HEK293 (cell line): Measurements from ENCODE around the gene ZCCHC2.
A peak's percentile ranks its signal among the peaks of the same experiment; 100 is the strongest.

Experiments used
- CTCF ChIA-PET: fragments of 350-600 bp; formaldehyde crosslinking; extraction: SDS; loops from one replicate; lab custom pipeline; 2021; ENCODE audit warnings: antibody characterized with exemption; lab: Yijun Ruan, JAX
- POLR2A ChIA-PET: fragments of 300-600 bp; formaldehyde crosslinking; extraction: SDS; loops from one replicate; lab custom pipeline; 2020; ENCODE audit warnings: antibody characterized with exemption, inconsistent platforms; lab: Yijun Ruan, JAX
- H3K27ac ChIP-seq: fragments of 200-500 bp; sonication (Bioruptor generic); 2 replicates; pipeline ENCODE4 v1.5.1; 2014; ENCODE audit warnings: low read depth, low read length, control low read depth, inconsistent platforms; ENCODE audit errors: extremely low read depth
- H3K36me3 ChIP-seq, 2 experiments: fragments of 200-500 bp in 1 of 2; sonication (Bioruptor generic) in 1 of 2; 1 replicate in 1 of 2; 2 replicates in 1 of 2; pipeline ENCODE4 v1.5.1; 2014 to 2017; ENCODE audit warnings: inconsistent platforms in 2 of 2, low read length in 2 of 2; ENCODE audit not compliant: control insufficient read depth in 2 of 2, insufficient read depth in 1 of 2
- H3K4me1 ChIP-seq: fragments of 200-500 bp; sonication (Bioruptor generic); 2 replicates; pipeline ENCODE4 v1.5.1; 2014; ENCODE audit warnings: mild to moderate bottlenecking, low read length, inconsistent platforms; ENCODE audit not compliant: control insufficient read depth, insufficient read depth
- H3K4me3 ChIP-seq: 2 replicates; pipeline ENCODE4 v1.5.1; 2011; ENCODE audit warnings: low read depth, mild to moderate bottlenecking, control low read depth, low read length, moderate library complexity
- H3K9me3 ChIP-seq: fragments of 200-500 bp; sonication (Bioruptor generic); 2 replicates; pipeline ENCODE4 v1.5.1; 2014; ENCODE audit warnings: low read depth, low read length, inconsistent platforms; ENCODE audit not compliant: control insufficient read depth, insufficient read depth
- BCL11B ChIP-seq: fragments of 450-650 bp; formaldehyde crosslinking; IDR thresholded peaks from 2 replicates; pipeline ENCODE4 v1.5.1; 2016; ENCODE audit warnings: low read depth, missing biosample characterization, missing genetic modification characterization
- ELK4 ChIP-seq: IDR thresholded peaks from 2 replicates; pipeline ENCODE4 v1.6.1; 2011; ENCODE audit warnings: mild to moderate bottlenecking, low read depth, low read length, borderline replicate concordance
- HOXC10 ChIP-seq: sonication (generic); formaldehyde crosslinking; IDR thresholded peaks from 2 replicates; pipeline ENCODE4 v1.8.1; 2023; ENCODE audit warnings: mild to moderate bottlenecking, missing genetic modification reagents
- KLF9 ChIP-seq: fragments of 450-650 bp; formaldehyde crosslinking; IDR thresholded peaks from 2 replicates; pipeline ENCODE4 v1.5.1; 2016; ENCODE audit warnings: missing biosample characterization, missing genetic modification characterization, low read depth
- OSR2 ChIP-seq: fragments of 450-650 bp; formaldehyde crosslinking; IDR thresholded peaks from 2 replicates; pipeline ENCODE4 v1.5.1; 2016; ENCODE audit warnings: missing biosample characterization, missing genetic modification characterization
- SCRT2 ChIP-seq: fragments of 450-650 bp; formaldehyde crosslinking; IDR thresholded peaks from 2 replicates; pipeline ENCODE4 v1.5.1; 2016; ENCODE audit warnings: missing biosample characterization, missing genetic modification characterization
- WT1 ChIP-seq: fragments of 450-650 bp; formaldehyde crosslinking; IDR thresholded peaks from 2 replicates; pipeline ENCODE4 v1.5.1; 2016; ENCODE audit warnings: missing biosample characterization, missing genetic modification characterization
- ZBTB17 ChIP-seq: fragments of 450-650 bp; formaldehyde crosslinking; IDR thresholded peaks from 2 replicates; pipeline ENCODE4 v1.5.1; 2016; ENCODE audit warnings: missing biosample characterization, missing genetic modification characterization
- ZEB2 ChIP-seq: fragments of 450-650 bp; formaldehyde crosslinking; IDR thresholded peaks from 2 replicates; pipeline ENCODE4 v1.5.1; 2016; ENCODE audit warnings: missing biosample characterization, missing genetic modification characterization
- ZFHX2 ChIP-seq: fragments of 450-650 bp; formaldehyde crosslinking; conservative IDR thresholded peaks from 2 replicates; pipeline ENCODE4 v1.5.1; 2016; ENCODE audit warnings: missing biosample characterization, missing genetic modification characterization
- ZFP69B ChIP-seq: fragments of 450-650 bp; formaldehyde crosslinking; IDR thresholded peaks from 2 replicates; pipeline ENCODE4 v1.5.1; 2016; ENCODE audit warnings: missing biosample characterization, missing genetic modification characterization
- ZNF175 ChIP-seq: fragments of 450-650 bp; formaldehyde crosslinking; IDR thresholded peaks from 2 replicates; pipeline ENCODE4 v1.5.1; 2016; ENCODE audit warnings: missing biosample characterization, missing genetic modification characterization
- ZNF202 ChIP-seq: fragments of 450-650 bp; formaldehyde crosslinking; IDR thresholded peaks from 2 replicates; pipeline ENCODE4 v1.5.1; 2016; ENCODE audit warnings: missing biosample characterization, missing genetic modification characterization, borderline replicate concordance
- ZNF239 ChIP-seq: fragments of 450-650 bp; formaldehyde crosslinking; IDR thresholded peaks from 2 replicates; pipeline ENCODE4 v1.5.1; 2016; ENCODE audit warnings: missing biosample characterization, missing genetic modification characterization
- ZNF404 ChIP-seq: fragments of 450-650 bp; formaldehyde crosslinking; IDR thresholded peaks from 2 replicates; pipeline ENCODE4 v1.5.1; 2017; ENCODE audit warnings: missing biosample characterization, missing genetic modification characterization
- ZNF423 ChIP-seq: fragments of 450-650 bp; formaldehyde crosslinking; IDR thresholded peaks from 2 replicates; pipeline ENCODE4 v1.5.1; 2016; ENCODE audit warnings: missing biosample characterization, missing genetic modification characterization
- ZNF433 ChIP-seq: fragments of 450-650 bp; formaldehyde crosslinking; IDR thresholded peaks from 2 replicates; pipeline ENCODE4 v1.5.1; 2016; ENCODE audit warnings: missing biosample characterization, missing genetic modification characterization, low read depth
- ZNF548 ChIP-seq: fragments of 450-650 bp; formaldehyde crosslinking; IDR thresholded peaks from 2 replicates; pipeline ENCODE4 v1.5.1; 2016; ENCODE audit warnings: missing biosample characterization, missing genetic modification characterization
- ZNF585B ChIP-seq: fragments of 450-650 bp; formaldehyde crosslinking; IDR thresholded peaks from 2 replicates; pipeline ENCODE4 v1.5.1; 2016; ENCODE audit warnings: missing biosample characterization, missing genetic modification characterization
- ZNF677 ChIP-seq: fragments of 450-650 bp; IDR thresholded peaks from 2 replicates; pipeline ENCODE4 v1.5.0; 2018; ENCODE audit warnings: missing biosample characterization, mild to moderate bottlenecking, missing genetic modification characterization, moderate library complexity
- ZSCAN16 ChIP-seq: fragments of 450-650 bp; formaldehyde crosslinking; IDR thresholded peaks from 2 replicates; pipeline ENCODE4 v1.5.1; 2016; ENCODE audit warnings: missing biosample characterization, missing genetic modification characterization
- ZSCAN23 ChIP-seq: fragments of 450-650 bp; formaldehyde crosslinking; IDR thresholded peaks from 2 replicates; pipeline ENCODE4 v1.5.1; 2016; ENCODE audit warnings: missing biosample characterization, missing genetic modification characterization
- ZSCAN30 ChIP-seq: fragments of 450-650 bp; IDR thresholded peaks from 2 replicates; pipeline ENCODE4 v1.5.1; 2018; ENCODE audit warnings: missing biosample characterization, mild to moderate bottlenecking, missing genetic modification characterization, moderate library complexity
- TF ChIP-seq, protein P1 (sequence below): fragments of 450-650 bp; formaldehyde crosslinking; IDR thresholded peaks from 2 replicates; pipeline ENCODE4 v1.5.1; 2016; ENCODE audit warnings: missing biosample characterization, missing genetic modification characterization, borderline replicate concordance
- TF ChIP-seq, protein P2 (sequence below): fragments of 450-650 bp; formaldehyde crosslinking; conservative IDR thresholded peaks from 2 replicates; pipeline ENCODE4 v1.5.1; 2016; ENCODE audit warnings: low read depth, missing biosample characterization, missing genetic modification characterization
- TF ChIP-seq, protein P3 (sequence below): fragments of 450-650 bp; formaldehyde crosslinking; IDR thresholded peaks from 2 replicates; pipeline ENCODE4 v1.5.1; 2016; ENCODE audit warnings: missing biosample characterization, missing genetic modification characterization

ZCCHC2 gene

DNA sequence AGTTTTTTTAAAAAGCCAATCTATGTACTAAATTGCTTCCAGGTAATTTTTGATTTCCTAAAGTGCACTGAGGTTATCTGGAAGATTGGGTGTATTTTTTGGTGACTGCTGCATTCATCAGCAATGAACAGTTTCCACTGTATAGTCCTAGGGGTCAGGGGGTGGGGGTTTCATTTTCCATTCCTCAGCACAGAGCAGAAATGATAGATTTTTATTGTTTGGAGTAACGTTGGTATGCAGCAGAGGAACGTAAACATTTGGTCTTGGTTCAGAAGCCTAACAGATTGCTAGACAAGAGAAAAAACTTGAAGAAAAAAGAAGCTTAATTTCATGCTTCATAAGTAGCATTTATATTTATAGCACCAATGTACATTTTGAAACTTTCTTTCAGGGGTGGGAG is 54.9 kb downstream of the ZCCHC2 start:
- Histone ChIP-seq H3K4me1 (peaks cover 9% of the 10 kb centered on the region), H3K9me3 (no peaks in the 10 kb centered on the region), H3K4me3 (no peak overlapping the region), H3K27ac (no peak overlapping the region), H3K36me3 (peaks cover 10 to 24% of the 10 kb centered on the region in 2 experiments)
- TF ChIP-seq ZNF677 (tag by site-specific recombination) (no peak), ZFHX2 (tag by site-specific recombination) (no peak), ZBTB17 (tag by site-specific recombination) (no peak)
- POLR2A ChIA-PET, result interaction anchor here (1.3 kb wide), 1 partner anchor 55 kb away, joined by 3 read pairs; the partner anchor contains the start of gene ZCCHC2
- CTCF ChIA-PET, result interaction anchor here (0.6 to 2.6 kb wide), 3 partner anchors 9 to 152 kb away, joined by 4 to 16 read pairs (median 11); no protein-coding TSS in a partner anchor

DNA sequence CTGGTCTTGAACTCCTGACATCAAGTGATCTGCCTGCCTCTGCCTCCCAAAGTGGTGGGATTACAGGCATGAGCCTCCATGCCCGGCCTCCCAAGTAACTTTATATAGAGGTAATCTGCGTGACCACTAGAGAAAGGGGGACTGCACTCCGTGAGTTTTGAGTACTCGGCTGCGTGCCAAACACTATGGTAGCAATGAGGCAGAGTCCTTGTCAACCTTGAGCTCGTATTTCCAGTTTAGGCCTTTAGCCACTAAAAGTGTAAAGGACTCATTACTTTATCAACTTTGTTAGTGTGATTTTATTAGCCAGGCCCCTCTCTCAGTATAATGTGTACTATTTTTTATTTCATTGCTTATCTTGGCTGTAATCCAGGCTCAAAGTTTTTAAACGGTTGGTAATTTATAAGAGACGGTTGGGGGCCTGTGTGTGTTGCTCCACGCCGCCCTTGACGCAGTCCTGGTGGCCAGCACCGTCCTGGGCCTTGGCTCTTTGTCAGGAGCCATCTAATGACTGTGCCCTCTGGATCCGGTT is 56.2 kb downstream of the ZCCHC2 start:
- Histone ChIP-seq H3K9me3 (no peaks in the 10 kb centered on the region), H3K36me3 (peaks cover 7 to 20% of the 10 kb centered on the region in 2 experiments), H3K4me3 (no peak overlapping the region), H3K4me1 (peaks cover 12% of the 10 kb centered on the region), H3K27ac (peak overlapping the region; percentile 57; the same call in 1 of the 2 replicates)
- POLR2A ChIA-PET, result interaction anchor here (0.7 to 1.3 kb wide), 3 partner anchors 12 to 153 kb away, joined by 3 read pairs; partner anchors contain the start of gene ZCCHC2
- CTCF ChIA-PET, result interaction anchor here (0.7 to 2.6 kb wide), 3 partner anchors 7 to 233 kb away, joined by 3 to 16 read pairs (median 11); no protein-coding TSS in a partner anchor
- TF ChIP-seq, protein P1, sequence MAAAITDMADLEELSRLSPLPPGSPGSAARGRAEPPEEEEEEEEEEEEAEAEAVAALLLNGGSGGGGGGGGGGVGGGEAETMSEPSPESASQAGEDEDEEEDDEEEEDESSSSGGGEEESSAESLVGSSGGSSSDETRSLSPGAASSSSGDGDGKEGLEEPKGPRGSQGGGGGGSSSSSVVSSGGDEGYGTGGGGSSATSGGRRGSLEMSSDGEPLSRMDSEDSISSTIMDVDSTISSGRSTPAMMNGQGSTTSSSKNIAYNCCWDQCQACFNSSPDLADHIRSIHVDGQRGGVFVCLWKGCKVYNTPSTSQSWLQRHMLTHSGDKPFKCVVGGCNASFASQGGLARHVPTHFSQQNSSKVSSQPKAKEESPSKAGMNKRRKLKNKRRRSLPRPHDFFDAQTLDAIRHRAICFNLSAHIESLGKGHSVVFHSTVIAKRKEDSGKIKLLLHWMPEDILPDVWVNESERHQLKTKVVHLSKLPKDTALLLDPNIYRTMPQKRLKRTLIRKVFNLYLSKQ (tag by site-specific recombination), result no peak
- TF ChIP-seq ZSCAN16 (no peak), ZNF548 (no peak), KLF9 (tag by site-specific recombination) (no peak), SCRT2 (tag by site-specific recombination) (no peak), BCL11B (tag by site-specific recombination) (no peak), ZEB2 (tag by site-specific recombination) (no peak), ZNF423 (no peak), HOXC10 (CRISPR knock-in tag) (no peak), ZNF404 (tag by site-specific recombination) (no peak), ZNF585B (tag by site-specific recombination) (no peak), ELK4 (no peak), ZSCAN23 (tag by site-specific recombination) (no peak), ZNF433 (no peak), ZSCAN30 (tag by site-specific recombination) (peak; percentile 58; the same call in 1 of the 2 replicates), ZNF175 (tag by site-specific recombination) (no peak), ZNF202 (tag by site-specific recombination) (no peak), ZFP69B (tag by site-specific recombination) (no peak), WT1 (tag by site-specific recombination) (peak; percentile 67), ZNF239 (tag by site-specific recombination) (no peak), OSR2 (peak; percentile 61)
- TF ChIP-seq, protein P2, sequence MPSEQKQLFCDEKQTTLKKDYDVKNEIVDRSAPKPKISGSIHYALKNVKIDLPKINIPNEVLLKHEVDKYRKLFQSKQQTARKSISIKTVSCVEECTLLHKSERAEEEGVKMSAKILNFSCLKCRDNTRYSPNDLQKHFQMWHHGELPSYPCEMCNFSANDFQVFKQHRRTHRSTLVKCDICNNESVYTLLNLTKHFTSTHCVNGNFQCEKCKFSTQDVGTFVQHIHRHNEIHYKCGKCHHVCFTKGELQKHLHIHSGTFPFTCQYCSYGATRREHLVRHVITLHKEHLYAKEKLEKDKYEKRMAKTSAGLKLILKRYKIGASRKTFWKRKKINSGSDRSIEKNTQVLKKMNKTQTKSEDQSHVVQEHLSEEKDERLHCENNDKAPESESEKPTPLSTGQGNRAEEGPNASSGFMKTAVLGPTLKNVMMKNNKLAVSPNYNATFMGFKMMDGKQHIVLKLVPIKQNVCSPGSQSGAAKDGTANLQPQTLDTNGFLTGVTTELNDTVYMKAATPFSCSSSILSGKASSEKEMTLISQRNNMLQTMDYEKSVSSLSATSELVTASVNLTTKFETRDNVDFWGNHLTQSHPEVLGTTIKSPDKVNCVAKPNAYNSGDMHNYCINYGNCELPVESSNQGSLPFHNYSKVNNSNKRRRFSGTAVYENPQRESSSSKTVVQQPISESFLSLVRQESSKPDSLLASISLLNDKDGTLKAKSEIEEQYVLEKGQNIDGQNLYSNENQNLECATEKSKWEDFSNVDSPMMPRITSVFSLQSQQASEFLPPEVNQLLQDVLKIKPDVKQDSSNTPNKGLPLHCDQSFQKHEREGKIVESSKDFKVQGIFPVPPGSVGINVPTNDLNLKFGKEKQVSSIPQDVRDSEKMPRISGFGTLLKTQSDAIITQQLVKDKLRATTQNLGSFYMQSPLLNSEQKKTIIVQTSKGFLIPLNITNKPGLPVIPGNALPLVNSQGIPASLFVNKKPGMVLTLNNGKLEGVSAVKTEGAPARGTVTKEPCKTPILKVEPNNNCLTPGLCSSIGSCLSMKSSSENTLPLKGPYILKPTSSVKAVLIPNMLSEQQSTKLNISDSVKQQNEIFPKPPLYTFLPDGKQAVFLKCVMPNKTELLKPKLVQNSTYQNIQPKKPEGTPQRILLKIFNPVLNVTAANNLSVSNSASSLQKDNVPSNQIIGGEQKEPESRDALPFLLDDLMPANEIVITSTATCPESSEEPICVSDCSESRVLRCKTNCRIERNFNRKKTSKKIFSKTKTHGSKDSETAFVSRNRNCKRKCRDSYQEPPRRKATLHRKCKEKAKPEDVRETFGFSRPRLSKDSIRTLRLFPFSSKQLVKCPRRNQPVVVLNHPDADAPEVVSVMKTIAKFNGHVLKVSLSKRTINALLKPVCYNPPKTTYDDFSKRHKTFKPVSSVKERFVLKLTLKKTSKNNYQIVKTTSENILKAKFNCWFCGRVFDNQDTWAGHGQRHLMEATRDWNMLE (tag by site-specific recombination), result no peak
- TF ChIP-seq, protein P3, sequence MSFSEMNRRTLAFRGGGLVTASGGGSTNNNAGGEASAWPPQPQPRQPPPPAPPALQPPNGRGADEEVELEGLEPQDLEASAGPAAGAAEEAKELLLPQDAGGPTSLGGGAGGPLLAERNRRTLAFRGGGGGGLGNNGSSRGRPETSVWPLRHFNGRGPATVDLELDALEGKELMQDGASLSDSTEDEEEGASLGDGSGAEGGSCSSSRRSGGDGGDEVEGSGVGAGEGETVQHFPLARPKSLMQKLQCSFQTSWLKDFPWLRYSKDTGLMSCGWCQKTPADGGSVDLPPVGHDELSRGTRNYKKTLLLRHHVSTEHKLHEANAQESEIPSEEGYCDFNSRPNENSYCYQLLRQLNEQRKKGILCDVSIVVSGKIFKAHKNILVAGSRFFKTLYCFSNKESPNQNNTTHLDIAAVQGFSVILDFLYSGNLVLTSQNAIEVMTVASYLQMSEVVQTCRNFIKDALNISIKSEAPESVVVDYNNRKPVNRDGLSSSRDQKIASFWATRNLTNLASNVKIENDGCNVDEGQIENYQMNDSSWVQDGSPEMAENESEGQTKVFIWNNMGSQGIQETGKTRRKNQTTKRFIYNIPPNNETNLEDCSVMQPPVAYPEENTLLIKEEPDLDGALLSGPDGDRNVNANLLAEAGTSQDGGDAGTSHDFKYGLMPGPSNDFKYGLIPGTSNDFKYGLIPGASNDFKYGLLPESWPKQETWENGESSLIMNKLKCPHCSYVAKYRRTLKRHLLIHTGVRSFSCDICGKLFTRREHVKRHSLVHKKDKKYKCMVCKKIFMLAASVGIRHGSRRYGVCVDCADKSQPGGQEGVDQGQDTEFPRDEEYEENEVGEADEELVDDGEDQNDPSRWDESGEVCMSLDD (tag by site-specific recombination), result no peak
